Liver (tissue), 3 donors: ENCODE measurements around the gene DLX2.

ENCODE experiments used
- CTCF ChIP-seq: fragments of 150-350 bp; IDR thresholded peaks from 2 replicates; pipeline ENCODE4 v1.5.1; 2017; ENCODE audit warnings: improper control_type of control experiment, low read depth, low read length; ENCODE audit not compliant: missing input control
- TAF1 ChIP-seq: conservative IDR thresholded peaks from 2 replicates; pipeline ENCODE4 v1.6.1; 2016; ENCODE audit warnings: antibody characterized with exemption, mild to moderate bottlenecking
- TF ChIP-seq, protein P1 (sequence below): IDR thresholded peaks from 2 replicates; pipeline ENCODE4 v1.6.1; 2016; ENCODE audit warnings: antibody characterized with exemption, mild to moderate bottlenecking
- donor health status: healthy.
- donor health status: healthy.

DNA sequence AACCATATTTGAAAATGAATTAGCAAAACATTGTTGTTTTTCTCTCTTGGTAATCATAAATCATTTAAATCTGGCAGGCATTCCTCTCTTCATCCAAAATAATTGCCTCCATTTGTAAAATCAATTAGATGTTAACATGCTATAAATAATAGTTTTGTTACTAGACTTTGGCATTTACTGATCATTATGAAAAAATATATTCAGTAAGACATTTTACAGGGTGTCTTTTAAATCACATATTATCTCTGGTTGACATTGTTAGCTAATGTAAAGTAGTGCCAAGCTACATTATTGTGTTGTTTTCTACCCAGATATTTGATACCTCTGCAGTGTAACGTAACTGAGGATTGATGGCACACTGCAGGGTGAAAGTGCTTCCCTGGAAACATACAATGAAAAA is 49.2 kb downstream of the DLX2 start:
- TF ChIP-seq, protein P1, sequence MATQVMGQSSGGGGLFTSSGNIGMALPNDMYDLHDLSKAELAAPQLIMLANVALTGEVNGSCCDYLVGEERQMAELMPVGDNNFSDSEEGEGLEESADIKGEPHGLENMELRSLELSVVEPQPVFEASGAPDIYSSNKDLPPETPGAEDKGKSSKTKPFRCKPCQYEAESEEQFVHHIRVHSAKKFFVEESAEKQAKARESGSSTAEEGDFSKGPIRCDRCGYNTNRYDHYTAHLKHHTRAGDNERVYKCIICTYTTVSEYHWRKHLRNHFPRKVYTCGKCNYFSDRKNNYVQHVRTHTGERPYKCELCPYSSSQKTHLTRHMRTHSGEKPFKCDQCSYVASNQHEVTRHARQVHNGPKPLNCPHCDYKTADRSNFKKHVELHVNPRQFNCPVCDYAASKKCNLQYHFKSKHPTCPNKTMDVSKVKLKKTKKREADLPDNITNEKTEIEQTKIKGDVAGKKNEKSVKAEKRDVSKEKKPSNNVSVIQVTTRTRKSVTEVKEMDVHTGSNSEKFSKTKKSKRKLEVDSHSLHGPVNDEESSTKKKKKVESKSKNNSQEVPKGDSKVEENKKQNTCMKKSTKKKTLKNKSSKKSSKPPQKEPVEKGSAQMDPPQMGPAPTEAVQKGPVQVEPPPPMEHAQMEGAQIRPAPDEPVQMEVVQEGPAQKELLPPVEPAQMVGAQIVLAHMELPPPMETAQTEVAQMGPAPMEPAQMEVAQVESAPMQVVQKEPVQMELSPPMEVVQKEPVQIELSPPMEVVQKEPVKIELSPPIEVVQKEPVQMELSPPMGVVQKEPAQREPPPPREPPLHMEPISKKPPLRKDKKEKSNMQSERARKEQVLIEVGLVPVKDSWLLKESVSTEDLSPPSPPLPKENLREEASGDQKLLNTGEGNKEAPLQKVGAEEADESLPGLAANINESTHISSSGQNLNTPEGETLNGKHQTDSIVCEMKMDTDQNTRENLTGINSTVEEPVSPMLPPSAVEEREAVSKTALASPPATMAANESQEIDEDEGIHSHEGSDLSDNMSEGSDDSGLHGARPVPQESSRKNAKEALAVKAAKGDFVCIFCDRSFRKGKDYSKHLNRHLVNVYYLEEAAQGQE: no peak
- TF ChIP-seq CTCF (no peak), TAF1 (no peak)
